Retinal pigment epithelial cell (primary cell): ENCODE results near the gene WASF1.

Experiments
- DNase-seq: peaks from one replicate; pipeline ENCODE4 v3.0.0-alpha.2; 2010; ENCODE audit warnings: low read depth
- H3K4me3 ChIP-seq: 2 replicates; pipeline ENCODE4 v1.5.1; 2011; ENCODE audit warnings: mild to moderate bottlenecking, low read length, control low read depth, moderate library complexity
- CTCF ChIP-seq: conservative IDR thresholded peaks from 2 replicates; pipeline ENCODE4 v1.5.1; 2011; ENCODE audit warnings: low read depth, low read length, control low read depth, inconsistent platforms

The WASF1 gene

GRCh38 chr6:110179406-110180227 is at the start of gene WASF1:
Gene WASF1, minus strand, starts transcription at chr6:110179670. Its CDS starts 52,069 bp downstream, at chr6:110127601.
- peak; percentile 88 for DNase-seq
- H3K4me3 ChIP-seq: peak within 1 kb of the TSS; percentile 94
- TF ChIP-seq CTCF: no peak

DNA sequence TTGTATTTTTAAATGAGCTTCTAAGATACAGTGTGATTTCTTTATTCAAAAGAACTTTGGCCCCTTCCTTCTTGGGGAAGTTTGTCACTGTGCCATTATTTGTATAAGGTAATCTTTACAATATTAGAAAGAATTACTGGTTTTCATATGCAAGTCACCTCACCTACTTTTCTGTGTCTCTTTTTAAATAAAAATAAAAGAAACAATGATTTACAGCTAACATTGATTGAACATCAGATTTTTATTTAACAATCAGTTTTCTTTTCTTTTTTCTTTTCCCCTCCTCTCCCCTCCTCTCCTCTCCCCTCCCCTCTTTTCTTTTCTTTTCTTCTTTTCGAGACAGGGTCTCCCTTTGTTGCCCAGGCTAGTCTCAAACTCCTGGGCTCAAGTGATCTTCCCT is 46.8 kb upstream of the WASF1 start:
- TF ChIP-seq CTCF: no peak
- DNase-seq: no peak
- H3K4me3 ChIP-seq: no peak overlapping the region

GRCh38 chr6:110221738-110222137 is 42.3 kb upstream of the WASF1 start:
- no peak for TF ChIP-seq CTCF
- no peak overlapping the region for H3K4me3 ChIP-seq
- no peak for DNase-seq

- H3K4me3 ChIP-seq: no peak overlapping the region
- TF ChIP-seq CTCF: no peak
- DNase-seq: peak; percentile 2
Measured at GRCh38 chr6:110217266-110217665, 37.8 kb upstream of the WASF1 start.

GRCh38 chr6:110216140-110216539 is 36.7 kb upstream of the WASF1 start:
- TF ChIP-seq CTCF: no peak
- H3K4me3 ChIP-seq: no peak overlapping the region
- DNase-seq: no peak

DNA sequence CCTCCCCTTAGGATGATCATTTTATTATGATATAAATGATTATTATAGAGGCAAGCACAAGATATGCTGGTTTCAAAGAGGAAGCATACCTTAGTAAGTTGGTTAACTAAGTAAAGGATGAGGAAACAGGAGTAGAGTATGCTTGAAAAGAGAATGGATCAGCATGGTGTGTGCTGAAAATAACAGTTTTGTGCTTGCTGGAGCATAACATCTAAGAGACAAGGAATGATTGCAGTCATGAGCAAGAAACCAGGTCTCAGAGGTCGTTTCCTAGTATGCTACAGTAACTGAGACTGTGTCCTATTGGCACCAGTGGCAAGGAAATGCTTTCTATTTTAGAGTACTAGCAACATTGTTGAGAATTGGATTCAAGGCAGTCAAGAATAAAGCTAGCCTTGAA is 34.9 kb upstream of the WASF1 start:
- no peak for TF ChIP-seq CTCF
- H3K4me3 ChIP-seq: no peak overlapping the region
- DNase-seq: no peak

DNA sequence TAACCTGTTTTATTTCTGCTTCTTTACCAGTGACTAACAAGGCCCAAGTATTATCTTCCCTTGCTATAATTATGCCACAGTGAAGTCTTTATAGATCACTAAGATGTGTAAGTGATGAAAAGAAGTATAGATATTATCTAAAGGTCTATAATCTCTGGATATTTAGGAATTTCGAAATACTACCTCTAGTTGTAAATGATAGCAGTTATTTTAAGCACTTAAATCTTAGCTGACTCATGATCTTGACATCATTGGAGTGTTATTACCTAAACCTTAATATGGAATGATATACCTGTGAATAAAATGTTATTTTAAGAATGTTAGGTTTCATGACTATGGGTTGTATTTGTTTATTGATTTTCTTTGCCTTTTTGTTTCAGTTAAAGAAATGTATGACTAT is 32.3 kb upstream of the WASF1 start:
- H3K4me3 ChIP-seq: no peak overlapping the region
- no peak for DNase-seq

More for the DNA sequence above, 32.3 kb upstream of the WASF1 start:
- TF ChIP-seq CTCF: no peak
